ENCODE measurements around the gene ASH1L. TPM values are rescaled to one million over a fixed set of nuclear protein-coding genes. Genes with fewer than 3 reads are reported as not detected.

The ASH1L gene
- total and polyA plus RNA-seq, 9 of the 15 experiments (the other 6 are each of a cell fraction or from before 2014, with no cell fraction given) = 2.0 to 23.3 (median 14.6) TPM

DNA sequence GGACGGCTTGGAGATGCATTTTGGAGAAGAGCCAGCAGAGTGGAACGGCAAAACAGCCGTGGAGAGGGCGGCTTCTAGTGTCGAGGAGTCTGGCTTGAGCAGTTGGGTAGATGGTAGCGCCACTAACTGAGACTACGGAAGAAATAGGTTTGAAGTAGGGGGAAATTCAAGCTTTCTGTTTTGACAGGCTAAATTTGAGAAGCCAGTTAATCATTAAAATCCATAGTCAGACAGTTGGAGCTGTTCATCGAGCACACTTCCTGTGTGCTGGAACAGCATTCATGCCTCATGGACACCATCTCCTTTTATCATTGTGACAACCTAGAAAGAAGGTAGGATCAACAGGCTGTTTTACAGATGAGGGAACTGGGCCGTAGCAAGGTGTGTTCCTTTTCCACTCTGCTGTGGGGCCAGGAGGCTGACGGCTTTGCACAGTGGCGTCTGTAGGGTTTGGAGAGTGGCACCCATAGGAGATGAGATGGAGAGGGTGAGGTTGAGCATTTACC lies 258.0 kb downstream of the ASH1L start:
- WGBS (ENCODE audit: insufficient coverage, low coverage, missing lambda C conversion rate) = 86% methylated on average over 11 of the region's 11 CpGs
- CTCF ChIA-PET (ENCODE audit: low intra/inter-chr PET ratio) = no interaction called here

DNA sequence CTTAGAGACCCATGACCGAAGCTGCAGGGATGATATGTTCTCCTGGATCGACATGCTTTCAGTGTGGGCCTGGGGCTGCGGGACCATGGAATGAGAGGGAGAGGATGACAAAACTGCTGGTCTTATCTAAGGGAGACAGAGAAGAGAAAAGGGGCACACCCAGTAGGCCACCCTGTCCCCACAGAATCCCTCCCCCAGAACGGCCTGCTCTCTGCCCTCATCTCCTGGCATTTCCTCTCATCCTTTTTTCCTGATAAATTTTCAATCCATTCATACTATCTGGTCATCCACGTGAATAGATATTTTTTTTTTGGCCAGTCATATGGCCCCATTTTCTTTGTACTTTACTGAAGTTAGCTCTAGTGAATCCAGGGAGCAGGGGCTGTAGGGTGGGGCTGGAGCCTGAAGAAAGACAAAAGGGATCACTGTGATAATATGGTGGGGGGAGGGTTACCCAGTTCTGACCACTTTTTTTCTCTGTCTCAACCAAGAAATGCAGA lies 261.2 kb downstream of the ASH1L start, which contains the start of gene PKLR:
TSS of gene PKLR (minus strand) at position 97 of the 500 bp plus-strand sequence. CDS start at position 54, 43 bp downstream.
- Histone ChIP-seq H3K9me3 (replicated peaks; ENCODE audit: control insufficient read depth, insufficient read depth, low read depth, low read length) (no peaks in the 10 kb centered on the region), H3K79me2 (ENCODE audit: control insufficient read depth, insufficient read depth, low read length) (peaks cover 39% of the 10 kb centered on the region), H3K36me3 (ENCODE audit: control insufficient read depth, insufficient read depth, low read length) (peaks cover 8% of the 10 kb centered on the region), H3K27ac (ENCODE audit: extremely low read depth, low read depth, low read length) (peak within 1 kb of the TSS; percentile 78), H3K27me3 (ENCODE audit: control insufficient read depth in 2 of 2, insufficient read depth in 2 of 2, low read length in 2 of 2) (no peaks in the 10 kb centered on the region), H3K9ac (ENCODE audit: insufficient read depth in 1 of 2, low read depth in 2 of 2, low read length in 2 of 2) (peak within 1 kb of the TSS; percentile 80 to 94), H3K4me1 (replicated peaks in 1 of 2; ENCODE audit: control insufficient read depth in 2 of 2, insufficient read depth in 2 of 2, low read length in 2 of 2) (peaks cover 18 to 38% of the 10 kb centered on the region in 2 experiments; a peak in 4 of 5 replicates), H3K4me3 (peak within 1 kb of the TSS; percentile 43), H4K20me1 (replicated peaks; ENCODE audit: control insufficient read depth, insufficient read depth, low read length) (no peaks in the 10 kb centered on the region), H3K4me2 (ENCODE audit: insufficient read depth, low read length) (peak within 1 kb of the TSS; percentile 92), H3K9me1 (ENCODE audit: control insufficient read depth, insufficient read depth, low read length) (no peaks in the 10 kb centered on the region), H2AFZ (ENCODE audit: low read depth, low read length) (peak within 1 kb of the TSS; percentile 80)
- 0% methylated on average over 5 of the region's 5 CpGs for WGBS (ENCODE audit: insufficient coverage, low coverage, missing lambda C conversion rate)
- intact Hi-C loops (cut with micrococcal nuclease) (loop anchor here (2.0 kb wide), 1 partner anchor 25 kb away; the partner anchor contains the start of gene HCN3), in situ Hi-C loops (cut with MboI) (loop anchor here (25.0 kb wide), 1 partner anchor 1436 kb away; the partner anchor contains the start of genes ISG20L2, METTL25B and MRPL24)
- FAIRE-seq = peak; percentile 94
- ATAC-seq = peak; percentile 75
- ChIA-PET POLR2A (interaction anchor here (0.7 to 1.5 kb wide), 4 partner anchors 8 to 17 kb away, joined by 3 to 7 read pairs (median 4); no protein-coding TSS in a partner anchor), CTCF (ENCODE audit: low intra/inter-chr PET ratio) (no interaction called here)
- peak; percentile 76 to 82 (median 78) for DNase-seq (ENCODE audit: extremely low read depth in 1 of 4, low spot score in 3 of 4)
- no TSS peak for BruUV-seq (replicated peaks)
- TF ChIP-seq PCBP2 (IDR thresholded peaks at IDR 0.05; ENCODE audit: low read depth, low read length, poor library complexity, severe bottlenecking) (no peak), ZNF347 (CRISPR knock-in tag; IDR thresholded peaks at IDR 0.05; ENCODE audit: low read depth) (no peak), TAF9B (IDR thresholded peaks at IDR 0.05; ENCODE audit: partially characterized antibody) (peak; percentile 46), BDP1 (IDR thresholded peaks at IDR 0.05; ENCODE audit: insufficient read depth, insufficient read length) (no peak), MYBL2 (IDR thresholded peaks at IDR 0.05; ENCODE audit: low read depth) (no peak), MYBL2 (CRISPR knock-in tag; IDR thresholded peaks at IDR 0.05; ENCODE audit: borderline replicate concordance) (no peak), FOXA1 (IDR thresholded peaks at IDR 0.05; ENCODE audit: borderline replicate concordance) (no peak), POLR2A (conservative IDR thresholded peaks at IDR 0.05) (peak; percentile 71; the same call in 1 of the 2 replicates), RBFOX2 (IDR thresholded peaks at IDR 0.05; ENCODE audit: low read depth, low read length) (0 out of 2 replicates have a peak, but pooled peaks have one; percentile 19), TAF7 (tag; IDR thresholded peaks at IDR 0.05) (no peak)
- TF ChIP-seq, protein P1, sequence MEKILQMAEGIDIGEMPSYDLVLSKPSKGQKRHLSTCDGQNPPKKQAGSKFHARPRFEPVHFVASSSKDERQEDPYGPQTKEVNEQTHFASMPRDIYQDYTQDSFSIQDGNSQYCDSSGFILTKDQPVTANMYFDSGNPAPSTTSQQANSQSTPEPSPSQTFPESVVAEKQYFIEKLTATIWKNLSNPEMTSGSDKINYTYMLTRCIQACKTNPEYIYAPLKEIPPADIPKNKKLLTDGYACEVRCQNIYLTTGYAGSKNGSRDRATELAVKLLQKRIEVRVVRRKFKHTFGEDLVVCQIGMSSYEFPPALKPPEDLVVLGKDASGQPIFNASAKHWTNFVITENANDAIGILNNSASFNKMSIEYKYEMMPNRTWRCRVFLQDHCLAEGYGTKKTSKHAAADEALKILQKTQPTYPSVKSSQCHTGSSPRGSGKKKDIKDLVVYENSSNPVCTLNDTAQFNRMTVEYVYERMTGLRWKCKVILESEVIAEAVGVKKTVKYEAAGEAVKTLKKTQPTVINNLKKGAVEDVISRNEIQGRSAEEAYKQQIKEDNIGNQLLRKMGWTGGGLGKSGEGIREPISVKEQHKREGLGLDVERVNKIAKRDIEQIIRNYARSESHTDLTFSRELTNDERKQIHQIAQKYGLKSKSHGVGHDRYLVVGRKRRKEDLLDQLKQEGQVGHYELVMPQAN (IDR thresholded peaks at IDR 0.05; ENCODE audit: borderline replicate concordance) = no peak

More for the DNA sequence above, 258.0 kb downstream of the ASH1L start:
- DNase-seq (ENCODE audit: extremely low read depth in 1 of 4, low spot score in 3 of 4) (no peak), ATAC-seq (no peak), FAIRE-seq (no peak)
- no peak for TF ChIP-seq SRSF9 (IDR thresholded peaks at IDR 0.05; ENCODE audit: borderline replicate concordance, low read depth, low read length)
- TF ChIP-seq CSDE1 (IDR thresholded peaks at IDR 0.05) = no peak
- no peak for TF ChIP-seq CBFB (CRISPR knock-in tag; IDR thresholded peaks at IDR 0.05)
- TF ChIP-seq RAD51 (IDR thresholded peaks at IDR 0.05; ENCODE audit: borderline replicate concordance, low read depth) = no peak
- TF ChIP-seq NFE2L1 (tag; IDR thresholded peaks at IDR 0.05; ENCODE audit: borderline replicate concordance, low read depth) = no peak
- TF ChIP-seq TBL1XR1 (IDR thresholded peaks at IDR 0.05; ENCODE audit: low read length in 2 of 2) = no peak
- no peak for TF ChIP-seq FUS (optimal IDR thresholded peaks at IDR 0.05; ENCODE audit: low read depth, low read length)
- no peak for TF ChIP-seq SRF (CRISPR knock-in tag; IDR thresholded peaks at IDR 0.05)
- TF ChIP-seq NFIC (IDR thresholded peaks at IDR 0.05) = 0 out of 2 replicates have a peak, but pooled peaks have one; percentile 41
- H3K79me2 ChIP-seq (ENCODE audit: control insufficient read depth, insufficient read depth, low read length) = peaks cover 33% of the 10 kb centered on the region
- no peak overlapping the region for H3K27ac ChIP-seq (ENCODE audit: extremely low read depth, low read depth, low read length)
- intact Hi-C loops (cut with micrococcal nuclease) = no loop called here
- no peaks in the 10 kb centered on the region for H3K9me1 ChIP-seq (ENCODE audit: control insufficient read depth, insufficient read depth, low read length)
- H3K4me3 ChIP-seq = no peak overlapping the region
- H3K36me3 ChIP-seq (ENCODE audit: control insufficient read depth, insufficient read depth, low read length) = no peaks in the 10 kb centered on the region
- H3K4me1 ChIP-seq (replicated peaks in 1 of 2; ENCODE audit: control insufficient read depth in 2 of 2, insufficient read depth in 2 of 2, low read length in 2 of 2) = peaks cover 22 to 37% of the 10 kb centered on the region in 2 experiments; a peak in 4 of 5 replicates
- in situ Hi-C loops (cut with MboI) = loop anchor here (25.0 kb wide), 1 partner anchor 1433 kb away; the partner anchor contains the start of genes ISG20L2, METTL25B and MRPL24
- no peaks in the 10 kb centered on the region for H3K9me3 ChIP-seq (replicated peaks; ENCODE audit: control insufficient read depth, insufficient read depth, low read depth, low read length)
- BruUV-seq (replicated peaks) = no TSS peak
- H3K27me3 ChIP-seq (ENCODE audit: control insufficient read depth in 2 of 2, insufficient read depth in 2 of 2, low read length in 2 of 2) = no peaks in the 10 kb centered on the region
- no peak overlapping the region for H3K4me2 ChIP-seq (ENCODE audit: insufficient read depth, low read length)
- H4K20me1 ChIP-seq (replicated peaks; ENCODE audit: control insufficient read depth, insufficient read depth, low read length) = no peaks in the 10 kb centered on the region
- POLR2A ChIA-PET = interaction anchor here (1.3 kb wide), 1 partner anchor 13 kb away, joined by 3 read pairs; no protein-coding TSS in a partner anchor
- H2AFZ ChIP-seq (ENCODE audit: low read depth, low read length) = peak overlapping the region; percentile 36; the same call in 1 of the 2 replicates
- no peak overlapping the region for H3K9ac ChIP-seq (ENCODE audit: insufficient read depth in 1 of 2, low read depth in 2 of 2, low read length in 2 of 2)
